ENCODE data around the gene LZTR1.

DNA sequence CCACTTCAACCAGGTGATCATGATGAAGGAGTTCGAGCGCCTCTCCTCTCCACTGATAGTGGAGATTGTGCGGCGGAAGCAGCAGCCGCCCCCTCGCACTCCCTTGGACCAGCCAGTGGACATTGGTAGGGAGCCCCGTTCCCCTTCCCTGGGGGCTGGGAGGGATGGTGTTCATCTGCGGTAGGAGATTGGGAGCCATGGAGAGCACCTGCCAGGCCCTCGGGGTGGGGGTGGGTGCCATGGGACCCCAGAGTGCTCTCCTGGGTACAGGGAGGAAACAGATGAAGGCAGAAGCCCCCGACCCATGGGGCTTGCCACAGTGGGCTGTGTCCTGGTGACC, 12.8 kb downstream of the LZTR1 start:
- TF ChIP-seq, protein P1, sequence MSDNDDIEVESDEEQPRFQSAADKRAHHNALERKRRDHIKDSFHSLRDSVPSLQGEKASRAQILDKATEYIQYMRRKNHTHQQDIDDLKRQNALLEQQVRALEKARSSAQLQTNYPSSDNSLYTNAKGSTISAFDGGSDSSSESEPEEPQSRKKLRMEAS (IDR thresholded peaks at IDR 0.05): no peak
- TF ChIP-seq, protein P2, sequence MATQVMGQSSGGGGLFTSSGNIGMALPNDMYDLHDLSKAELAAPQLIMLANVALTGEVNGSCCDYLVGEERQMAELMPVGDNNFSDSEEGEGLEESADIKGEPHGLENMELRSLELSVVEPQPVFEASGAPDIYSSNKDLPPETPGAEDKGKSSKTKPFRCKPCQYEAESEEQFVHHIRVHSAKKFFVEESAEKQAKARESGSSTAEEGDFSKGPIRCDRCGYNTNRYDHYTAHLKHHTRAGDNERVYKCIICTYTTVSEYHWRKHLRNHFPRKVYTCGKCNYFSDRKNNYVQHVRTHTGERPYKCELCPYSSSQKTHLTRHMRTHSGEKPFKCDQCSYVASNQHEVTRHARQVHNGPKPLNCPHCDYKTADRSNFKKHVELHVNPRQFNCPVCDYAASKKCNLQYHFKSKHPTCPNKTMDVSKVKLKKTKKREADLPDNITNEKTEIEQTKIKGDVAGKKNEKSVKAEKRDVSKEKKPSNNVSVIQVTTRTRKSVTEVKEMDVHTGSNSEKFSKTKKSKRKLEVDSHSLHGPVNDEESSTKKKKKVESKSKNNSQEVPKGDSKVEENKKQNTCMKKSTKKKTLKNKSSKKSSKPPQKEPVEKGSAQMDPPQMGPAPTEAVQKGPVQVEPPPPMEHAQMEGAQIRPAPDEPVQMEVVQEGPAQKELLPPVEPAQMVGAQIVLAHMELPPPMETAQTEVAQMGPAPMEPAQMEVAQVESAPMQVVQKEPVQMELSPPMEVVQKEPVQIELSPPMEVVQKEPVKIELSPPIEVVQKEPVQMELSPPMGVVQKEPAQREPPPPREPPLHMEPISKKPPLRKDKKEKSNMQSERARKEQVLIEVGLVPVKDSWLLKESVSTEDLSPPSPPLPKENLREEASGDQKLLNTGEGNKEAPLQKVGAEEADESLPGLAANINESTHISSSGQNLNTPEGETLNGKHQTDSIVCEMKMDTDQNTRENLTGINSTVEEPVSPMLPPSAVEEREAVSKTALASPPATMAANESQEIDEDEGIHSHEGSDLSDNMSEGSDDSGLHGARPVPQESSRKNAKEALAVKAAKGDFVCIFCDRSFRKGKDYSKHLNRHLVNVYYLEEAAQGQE (IDR thresholded peaks at IDR 0.05; ENCODE audit: low read depth): no peak
- no peak for TF ChIP-seq ZBTB7A (IDR thresholded peaks at IDR 0.05; ENCODE audit: low read depth)
- TF ChIP-seq NFIC (IDR thresholded peaks at IDR 0.05): no peak
- TF ChIP-seq CEBPB (IDR thresholded peaks at IDR 0.05): no peak
- TF ChIP-seq CREB1 (IDR thresholded peaks at IDR 0.05; ENCODE audit: low read depth): no peak
- TF ChIP-seq TEAD4 (IDR thresholded peaks at IDR 0.05): no peak
- TF ChIP-seq TAF1 (IDR thresholded peaks at IDR 0.05; ENCODE audit: low read depth): no peak
- no peak for TF ChIP-seq EP300 (IDR thresholded peaks at IDR 0.05; ENCODE audit: borderline replicate concordance)
- no peak for TF ChIP-seq RAD21 (IDR thresholded peaks at IDR 0.05; ENCODE audit: low read depth)
- TF ChIP-seq FOXM1 (IDR thresholded peaks at IDR 0.05; ENCODE audit: borderline replicate concordance, low read depth): no peak
- TF ChIP-seq EGR1 (IDR thresholded peaks at IDR 0.05): no peak
- TF ChIP-seq TCF12 (IDR thresholded peaks at IDR 0.05; ENCODE audit: low read depth): no peak
- TF ChIP-seq, protein P3, sequence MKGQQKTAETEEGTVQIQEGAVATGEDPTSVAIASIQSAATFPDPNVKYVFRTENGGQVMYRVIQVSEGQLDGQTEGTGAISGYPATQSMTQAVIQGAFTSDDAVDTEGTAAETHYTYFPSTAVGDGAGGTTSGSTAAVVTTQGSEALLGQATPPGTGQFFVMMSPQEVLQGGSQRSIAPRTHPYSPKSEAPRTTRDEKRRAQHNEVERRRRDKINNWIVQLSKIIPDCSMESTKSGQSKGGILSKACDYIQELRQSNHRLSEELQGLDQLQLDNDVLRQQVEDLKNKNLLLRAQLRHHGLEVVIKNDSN (IDR thresholded peaks at IDR 0.05): no peak
